ENCODE measurements around the gene GNAI3. TPM values are rescaled to one million over a fixed set of nuclear protein-coding genes. Genes with fewer than 3 reads are reported as not detected.

GNAI3 gene
- polyA plus RNA-seq, 3 donors: 3.0 to 14.2 (median 10.4) TPM

GRCh38 chr1:109661391-109661790, 113.0 kb downstream of the GNAI3 start:
- H3K4me3 Mint-ChIP-seq: no peak overlapping the region
- intact Hi-C loops (cut with micrococcal nuclease): no loop called here
- H2AFZ ChIP-seq (ENCODE audit: insufficient read depth, low read depth, low read length, poor library complexity, severe bottlenecking): no peak overlapping the region
- H3K4me1 ChIP-seq (ENCODE audit: control insufficient read depth in 1 of 2, insufficient read depth in 2 of 2, low read length in 2 of 2): peaks cover 31 to 37% of the 10 kb centered on the region in 2 donors
- peak overlapping the region in 1 of 7 donors; percentile 1 for H3K27ac Mint-ChIP-seq
- H3K9ac ChIP-seq (ENCODE audit: insufficient read depth, low read length, poor library complexity, severe bottlenecking): no peak overlapping the region
- peaks cover 47% of the 10 kb centered on the region for H3K4me1 Mint-ChIP-seq
- no peaks in the 10 kb centered on the region for H3K27me3 ChIP-seq (ENCODE audit: control insufficient read depth in 2 of 2, insufficient read depth in 2 of 2, low read length in 2 of 2)
- H3K36me3 ChIP-seq (replicated peaks in 1 of 2; ENCODE audit: control insufficient read depth in 1 of 2, insufficient read depth in 2 of 2, low read length in 2 of 2): peaks cover 0 to 3% of the 10 kb centered on the region in 2 donors
- no peak for DNase-seq
- no peaks in the 10 kb centered on the region for H4K20me1 ChIP-seq (ENCODE audit: insufficient read depth, low read length)
- 75% methylated on average over 2 of the region's 2 CpGs for WGBS (ENCODE audit: insufficient coverage)
- no peak for TF ChIP-seq CTCF (IDR thresholded peaks at IDR 0.05)
- H3K9me3 ChIP-seq (replicated peaks in 1 of 2; ENCODE audit: control insufficient read depth in 1 of 2, insufficient read depth in 1 of 2, low read length in 2 of 2): no peaks in the 10 kb centered on the region
- H3K27ac ChIP-seq (ENCODE audit: low read depth in 1 of 2, low read length in 2 of 2): no peak overlapping the region
- H3K36me3 Mint-ChIP-seq: peaks cover 8 to 14% of the 10 kb centered on the region in 2 donors
- no peak overlapping the region for H3K4me2 ChIP-seq (replicated peaks; ENCODE audit: extremely low read depth, low read length, poor library complexity, severe bottlenecking)
- no peak overlapping the region for H3K4me3 ChIP-seq (replicated peaks in 1 of 3; ENCODE audit: low read depth in 2 of 3, low read length in 3 of 3)
- H3K9me3 Mint-ChIP-seq: peaks cover 0 to 1% (median 0%) of the 10 kb centered on the region in 7 donors
- no peaks in the 10 kb centered on the region for H3K79me2 ChIP-seq (ENCODE audit: insufficient read depth, low read length)
- peaks cover 0 to 4% (median 3%) of the 10 kb centered on the region in 3 donors for H3K27me3 Mint-ChIP-seq (ENCODE audit: low read depth in 3 of 3)

GRCh38 chr1:109664671-109665070, 116.3 kb downstream of the GNAI3 start:
- H3K4me1 Mint-ChIP-seq: peaks cover 37% of the 10 kb centered on the region
- no peak overlapping the region for H3K27ac ChIP-seq (ENCODE audit: low read depth in 1 of 2, low read length in 2 of 2)
- no peak overlapping the region for H2AFZ ChIP-seq (ENCODE audit: insufficient read depth, low read depth, low read length, poor library complexity, severe bottlenecking)
- no peak overlapping the region for H3K4me3 ChIP-seq (replicated peaks in 1 of 3; ENCODE audit: low read depth in 2 of 3, low read length in 3 of 3)
- no peaks in the 10 kb centered on the region for H3K79me2 ChIP-seq (ENCODE audit: insufficient read depth, low read length)
- intact Hi-C loops (cut with micrococcal nuclease): no loop called here
- no peaks in the 10 kb centered on the region for H3K27me3 ChIP-seq (ENCODE audit: control insufficient read depth in 2 of 2, insufficient read depth in 2 of 2, low read length in 2 of 2)
- WGBS (ENCODE audit: insufficient coverage): no CpG with 5 or more reads among the region's 1 CpG
- H3K27me3 Mint-ChIP-seq (ENCODE audit: low read depth in 3 of 3): peaks cover 0 to 8% (median 2%) of the 10 kb centered on the region in 3 donors
- peaks cover 0 to 3% of the 10 kb centered on the region in 2 donors for H3K36me3 ChIP-seq (replicated peaks in 1 of 2; ENCODE audit: control insufficient read depth in 1 of 2, insufficient read depth in 2 of 2, low read length in 2 of 2)
- peaks cover 6 to 10% of the 10 kb centered on the region in 2 donors for H3K36me3 Mint-ChIP-seq
- H4K20me1 ChIP-seq (ENCODE audit: insufficient read depth, low read length): no peaks in the 10 kb centered on the region
- no peak overlapping the region for H3K9ac ChIP-seq (ENCODE audit: insufficient read depth, low read length, poor library complexity, severe bottlenecking)
- peaks cover 20 to 22% of the 10 kb centered on the region in 2 donors for H3K4me1 ChIP-seq (ENCODE audit: control insufficient read depth in 1 of 2, insufficient read depth in 2 of 2, low read length in 2 of 2)
- H3K9me3 Mint-ChIP-seq: peaks cover 0 to under 1% (median 0%) of the 10 kb centered on the region in 7 donors
- peak overlapping the region in 1 of 7 donors; percentile 28 for H3K27ac Mint-ChIP-seq
- no peak for TF ChIP-seq CTCF (IDR thresholded peaks at IDR 0.05)
- DNase-seq: no peak
- no peak overlapping the region for H3K4me2 ChIP-seq (replicated peaks; ENCODE audit: extremely low read depth, low read length, poor library complexity, severe bottlenecking)
- H3K4me3 Mint-ChIP-seq: no peak overlapping the region
- H3K9me3 ChIP-seq (replicated peaks in 1 of 2; ENCODE audit: control insufficient read depth in 1 of 2, insufficient read depth in 1 of 2, low read length in 2 of 2): no peaks in the 10 kb centered on the region
